ENCODE data around the gene PARM1. TPM values are rescaled to one million over a fixed set of nuclear protein-coding genes. Genes with fewer than 3 reads are reported as not detected.

PARM1 gene
- total RNA-seq: 0.15 and 0.17 TPM in 2 replicates

GRCh38 chr4:74932832-74933561, at the start of gene PARM1:
Gene PARM1 (plus strand): TSS chr4:74933116. CDS start chr4:74933328, 212 bp downstream.

Other genes starting within 250 kb of the PARM1 start
- 0.30 and 0.34 TPM in 2 replicates for gene BTC, start 138.6 kb upstream of the PARM1 start, total RNA-seq

All from bronchus fibroblast of lung (primary cell).